ENCODE data around the gene TMC7. TPM values are rescaled to one million over a fixed set of nuclear protein-coding genes. Genes with fewer than 3 reads are reported as not detected.

Gene TMC7
- total RNA-seq, 1 donor from 2014 or later, result 5.0 TPM

DNA sequence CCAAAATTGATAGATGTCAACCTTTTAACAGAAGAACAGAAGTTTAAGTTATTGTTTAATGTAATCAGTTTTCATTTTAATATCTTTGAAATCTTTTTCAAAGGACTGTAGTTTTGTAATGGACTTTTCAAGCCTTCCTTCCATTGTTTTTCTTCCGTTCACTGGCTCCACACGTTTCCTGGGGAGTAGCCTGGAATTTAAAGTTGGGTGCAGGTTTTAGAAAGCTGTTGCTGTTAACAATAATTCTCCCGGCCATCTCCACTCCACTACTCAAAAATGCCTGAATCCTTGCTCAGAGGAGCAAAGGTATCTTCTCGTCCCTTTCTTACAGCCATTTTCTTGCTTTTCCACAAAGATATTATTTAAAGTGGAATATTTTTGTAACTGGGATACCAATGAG lies 79.0 kb downstream of the TMC7 start:
- intact Hi-C loops (cut with DNase I), result no loop called here
- no peak for DNase-seq
- peak overlapping the region; percentile 30 for H3K27ac ChIP-seq

DNA sequence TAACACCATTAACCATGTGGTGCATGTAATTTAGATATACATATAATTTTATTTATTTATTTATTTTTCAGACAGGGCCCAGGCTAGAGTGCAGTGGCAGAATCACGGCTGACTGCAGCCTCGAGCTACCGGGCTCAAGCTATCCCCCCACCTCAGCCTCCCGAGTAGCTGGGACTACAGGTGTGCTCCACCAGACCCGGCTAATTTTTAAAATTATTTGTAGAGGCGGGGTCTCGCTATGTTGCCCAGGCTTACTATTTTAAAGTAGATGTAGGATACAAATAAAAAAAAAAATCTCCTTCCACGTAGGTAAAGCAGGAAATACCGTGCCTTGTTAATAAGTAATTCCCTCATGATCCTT lies 83.2 kb downstream of the TMC7 start:
- H3K4me3 ChIP-seq, result peak overlapping the region; percentile 85
- no peaks in the 10 kb centered on the region for H3K27me3 ChIP-seq
- H3K27ac ChIP-seq, result peak overlapping the region; percentile 100
- intact Hi-C loops (cut with DNase I), result no loop called here
- H3K36me3 ChIP-seq, result peaks cover under 1% of the 10 kb centered on the region
- DNase-seq (no peak), ATAC-seq (no peak)
- TF ChIP-seq, protein P1, sequence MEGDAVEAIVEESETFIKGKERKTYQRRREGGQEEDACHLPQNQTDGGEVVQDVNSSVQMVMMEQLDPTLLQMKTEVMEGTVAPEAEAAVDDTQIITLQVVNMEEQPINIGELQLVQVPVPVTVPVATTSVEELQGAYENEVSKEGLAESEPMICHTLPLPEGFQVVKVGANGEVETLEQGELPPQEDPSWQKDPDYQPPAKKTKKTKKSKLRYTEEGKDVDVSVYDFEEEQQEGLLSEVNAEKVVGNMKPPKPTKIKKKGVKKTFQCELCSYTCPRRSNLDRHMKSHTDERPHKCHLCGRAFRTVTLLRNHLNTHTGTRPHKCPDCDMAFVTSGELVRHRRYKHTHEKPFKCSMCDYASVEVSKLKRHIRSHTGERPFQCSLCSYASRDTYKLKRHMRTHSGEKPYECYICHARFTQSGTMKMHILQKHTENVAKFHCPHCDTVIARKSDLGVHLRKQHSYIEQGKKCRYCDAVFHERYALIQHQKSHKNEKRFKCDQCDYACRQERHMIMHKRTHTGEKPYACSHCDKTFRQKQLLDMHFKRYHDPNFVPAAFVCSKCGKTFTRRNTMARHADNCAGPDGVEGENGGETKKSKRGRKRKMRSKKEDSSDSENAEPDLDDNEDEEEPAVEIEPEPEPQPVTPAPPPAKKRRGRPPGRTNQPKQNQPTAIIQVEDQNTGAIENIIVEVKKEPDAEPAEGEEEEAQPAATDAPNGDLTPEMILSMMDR (IDR thresholded peaks at IDR 0.05), result no peak
- H3K9me3 ChIP-seq, result no peaks in the 10 kb centered on the region
- peaks cover 14% of the 10 kb centered on the region for H3K4me1 ChIP-seq

More for the DNA sequence above, 79.0 kb downstream of the TMC7 start:
- no peak for ATAC-seq
- H3K9me3 ChIP-seq, result no peaks in the 10 kb centered on the region
- no peaks in the 10 kb centered on the region for H3K27me3 ChIP-seq
- H3K4me3 ChIP-seq, result no peak overlapping the region
- TF ChIP-seq, protein P1 (IDR thresholded peaks at IDR 0.05), result no peak
- H3K36me3 ChIP-seq, result no peaks in the 10 kb centered on the region
- peaks cover 4% of the 10 kb centered on the region for H3K4me1 ChIP-seq

- Histone ChIP-seq H3K27ac (peak within 1 kb of the TSS; percentile 100), H3K4me1 (peaks cover 14% of the 10 kb centered on the region), H3K36me3 (peaks cover 7% of the 10 kb centered on the region), H3K9me3 (no peaks in the 10 kb centered on the region), H3K4me3 (peak within 1 kb of the TSS; percentile 85), H3K27me3 (no peaks in the 10 kb centered on the region)
- DNase-seq (peak; percentile 100), ATAC-seq (peak; percentile 96)
- TF ChIP-seq, protein P1 (IDR thresholded peaks at IDR 0.05), result no peak
- intact Hi-C loops (cut with DNase I), result no loop called here
Measured at GRCh38 chr16:19067349-19068236, 83.9 kb downstream of the TMC7 start, which contains the start of gene COQ7. COQ7 (plus strand) TSS chr16:19067614; CDS start chr16:19067665, 51 bp downstream.

DNA sequence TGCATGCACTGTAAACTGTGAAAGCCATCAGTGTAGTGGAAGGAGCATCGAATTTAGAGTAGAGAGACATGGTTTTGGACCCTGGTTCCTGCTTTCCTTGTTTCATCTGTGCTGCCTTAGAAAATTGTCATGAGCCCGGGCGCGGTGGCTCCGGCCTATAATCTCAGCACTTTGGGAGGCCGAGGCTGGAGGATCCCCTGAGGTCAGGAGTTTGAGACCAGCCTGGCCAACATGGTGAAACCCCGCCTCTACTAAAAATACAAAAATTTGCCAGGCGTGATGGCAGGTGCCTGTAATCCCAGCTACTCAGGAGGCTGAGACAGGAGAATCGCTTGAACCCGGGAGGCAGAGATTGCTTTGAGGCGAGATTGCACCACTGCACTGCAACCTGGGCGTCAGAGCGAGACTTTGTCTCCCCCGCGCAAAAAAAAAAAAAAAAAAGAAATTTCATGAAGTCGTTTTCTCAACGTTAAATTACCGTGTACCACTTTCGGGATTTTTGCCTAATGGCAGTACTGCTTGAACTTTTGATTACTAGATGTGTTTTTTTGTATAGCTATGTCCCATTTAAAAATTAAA lies 84.6 kb downstream of the TMC7 start:
- DNase-seq, result no peak
- Histone ChIP-seq H3K4me3 (peak overlapping the region; percentile 85), H3K4me1 (peaks cover 14% of the 10 kb centered on the region), H3K27ac (peak overlapping the region; percentile 100), H3K36me3 (peaks cover 14% of the 10 kb centered on the region), H3K9me3 (no peaks in the 10 kb centered on the region), H3K27me3 (no peaks in the 10 kb centered on the region)
- TF ChIP-seq, protein P1 (IDR thresholded peaks at IDR 0.05), result no peak
- intact Hi-C loops (cut with DNase I), result no loop called here
- ATAC-seq, result no peak

GRCh38 chr16:19071811-19072777 lies 88.4 kb downstream of the TMC7 start:
- TF ChIP-seq, protein P1 (IDR thresholded peaks at IDR 0.05), result peak; percentile 72
- peaks cover 12% of the 10 kb centered on the region for H3K4me1 ChIP-seq
- peak; percentile 72 for DNase-seq
- no peaks in the 10 kb centered on the region for H3K27me3 ChIP-seq
- H3K36me3 ChIP-seq, result peaks cover 43% of the 10 kb centered on the region
- H3K9me3 ChIP-seq, result no peaks in the 10 kb centered on the region
- no peak overlapping the region for H3K27ac ChIP-seq
- no peak overlapping the region for H3K4me3 ChIP-seq
- intact Hi-C loops (cut with DNase I), result no loop called here
- peak; percentile 46 for ATAC-seq

All from upper lobe of right lung (tissue), 1 donor.